Esophagus squamous epithelium (tissue), 4 donors: ENCODE data around the gene ADPRHL1.

Experiments
- POLR2A ChIP-seq, 4 donors: fragments of 450-650 bp; IDR thresholded peaks; one replicate each; pipeline ENCODE4 v1.6.1; 2017; ENCODE audit warnings: antibody characterized with exemption in 4 of 4, mild to moderate bottlenecking in 4 of 4, moderate library complexity in 3 of 4
- TF ChIP-seq, protein P1 (sequence below), 6 experiments: fragments of 450-650 bp in 4 of 6; fragments of 200-600 bp in 2 of 6; sonication (generic) in 2 of 6; IDR thresholded peaks; one replicate each; pipeline ENCODE4 v1.5.1; 2016 to 2019; ENCODE audit warnings: antibody characterized with exemption in 6 of 6, mild to moderate bottlenecking in 4 of 6, moderate library complexity in 4 of 6

DNA sequence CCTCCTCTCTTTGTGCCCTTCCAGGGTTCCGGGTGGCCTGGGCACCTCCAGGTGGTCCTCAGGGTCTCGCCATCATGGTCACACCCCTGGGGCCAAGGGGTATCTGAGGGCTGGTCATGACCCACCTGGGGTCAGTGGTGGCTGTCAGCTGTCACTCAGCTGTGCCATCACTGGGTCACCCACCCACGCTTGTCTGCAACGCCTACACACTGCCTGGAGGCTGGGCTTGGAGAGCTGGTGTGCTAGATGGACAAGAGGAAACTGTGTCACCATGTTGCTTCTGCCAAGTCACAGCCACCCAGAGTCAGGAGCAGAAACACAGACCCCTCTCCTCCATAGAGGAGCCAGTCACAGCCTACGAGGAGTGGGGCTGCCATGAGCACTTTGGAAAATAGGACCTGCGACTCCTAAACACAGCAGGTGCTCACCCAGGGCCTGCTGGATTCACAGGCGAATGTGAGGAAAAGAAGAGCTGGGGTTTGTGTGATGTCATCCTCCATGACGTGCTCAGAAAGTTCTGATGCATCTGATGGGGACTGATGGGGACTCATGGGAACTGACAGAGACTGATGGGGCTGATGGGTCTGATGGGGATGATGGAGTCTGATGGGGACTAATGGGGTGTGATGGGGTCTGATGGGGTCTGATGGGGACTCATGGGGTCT is 78.6 kb downstream of the ADPRHL1 start:
- TF ChIP-seq, protein P1, sequence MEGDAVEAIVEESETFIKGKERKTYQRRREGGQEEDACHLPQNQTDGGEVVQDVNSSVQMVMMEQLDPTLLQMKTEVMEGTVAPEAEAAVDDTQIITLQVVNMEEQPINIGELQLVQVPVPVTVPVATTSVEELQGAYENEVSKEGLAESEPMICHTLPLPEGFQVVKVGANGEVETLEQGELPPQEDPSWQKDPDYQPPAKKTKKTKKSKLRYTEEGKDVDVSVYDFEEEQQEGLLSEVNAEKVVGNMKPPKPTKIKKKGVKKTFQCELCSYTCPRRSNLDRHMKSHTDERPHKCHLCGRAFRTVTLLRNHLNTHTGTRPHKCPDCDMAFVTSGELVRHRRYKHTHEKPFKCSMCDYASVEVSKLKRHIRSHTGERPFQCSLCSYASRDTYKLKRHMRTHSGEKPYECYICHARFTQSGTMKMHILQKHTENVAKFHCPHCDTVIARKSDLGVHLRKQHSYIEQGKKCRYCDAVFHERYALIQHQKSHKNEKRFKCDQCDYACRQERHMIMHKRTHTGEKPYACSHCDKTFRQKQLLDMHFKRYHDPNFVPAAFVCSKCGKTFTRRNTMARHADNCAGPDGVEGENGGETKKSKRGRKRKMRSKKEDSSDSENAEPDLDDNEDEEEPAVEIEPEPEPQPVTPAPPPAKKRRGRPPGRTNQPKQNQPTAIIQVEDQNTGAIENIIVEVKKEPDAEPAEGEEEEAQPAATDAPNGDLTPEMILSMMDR (IDR thresholded peaks at IDR 0.05) = no peak
- no peak for TF ChIP-seq POLR2A (IDR thresholded peaks at IDR 0.05)
